GM10266 (cell line): Measurements from ENCODE around the gene KLRF1.

Experiments
- DNase-seq: peaks from one replicate; pipeline ENCODE4 v3.0.0; 2012; ENCODE audit errors: extremely low spot score
- CTCF ChIP-seq: IDR thresholded peaks from 2 replicates; pipeline ENCODE4 v1.5.1; 2012; ENCODE audit warnings: mild to moderate bottlenecking, low read depth; ENCODE audit not compliant: control insufficient read depth, insufficient read depth; ENCODE audit errors: missing control alignments

Gene KLRF1

GRCh38 chr12:9796971-9797370 is 30.3 kb upstream of the KLRF1 start:
- no peak for TF ChIP-seq CTCF
- DNase-seq = no peak

DNA sequence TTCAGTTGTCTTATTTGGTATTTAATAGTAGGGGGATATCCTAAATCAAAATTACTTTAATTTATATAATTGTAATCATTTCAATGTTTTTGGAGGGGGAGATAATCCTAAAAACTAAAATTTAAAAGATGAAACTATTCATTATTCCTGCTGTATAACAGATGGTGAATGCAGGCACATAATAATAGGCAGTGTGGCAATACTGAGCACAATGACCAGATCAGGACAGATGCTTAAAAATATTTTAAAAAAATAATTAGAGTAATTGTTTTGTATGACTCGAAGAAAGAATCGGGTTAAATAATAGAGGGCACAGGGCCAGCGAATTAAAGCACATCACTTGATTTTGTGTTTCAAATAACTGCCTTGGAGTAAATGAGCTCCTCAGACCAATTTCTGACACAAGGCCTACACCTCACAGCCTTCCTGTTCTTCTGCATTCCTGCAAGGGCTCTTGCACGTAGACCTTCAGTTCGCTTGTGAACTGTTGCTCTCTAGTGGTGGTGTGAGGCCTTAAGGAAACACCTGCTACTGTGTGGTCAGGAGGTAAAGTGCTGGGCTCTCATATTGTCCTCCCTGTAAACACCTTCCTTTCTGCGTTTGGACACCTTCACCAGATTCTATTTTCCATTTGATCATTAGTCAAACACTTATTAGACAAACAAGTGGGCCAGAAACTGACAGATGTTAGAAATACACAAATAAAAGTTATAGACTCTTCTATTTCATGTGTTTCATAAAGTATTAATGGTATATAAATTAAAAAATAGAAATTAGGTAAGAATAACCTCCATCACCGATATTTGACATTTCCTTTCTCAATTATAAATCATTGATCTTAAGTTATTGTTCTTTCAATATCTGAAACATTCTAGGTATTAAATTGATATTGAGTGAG is 29.3 kb upstream of the KLRF1 start:
- DNase-seq = peak; percentile 52
- TF ChIP-seq CTCF = peak; percentile 88

GRCh38 chr12:9799961-9800360 is 27.3 kb upstream of the KLRF1 start:
- no peak for DNase-seq
- no peak for TF ChIP-seq CTCF

GRCh38 chr12:9805883-9806282 is 21.4 kb upstream of the KLRF1 start:
- no peak for TF ChIP-seq CTCF
- DNase-seq = no peak

- DNase-seq = no peak
- TF ChIP-seq CTCF = no peak
Observed at GRCh38 chr12:9806714-9807113, 20.6 kb upstream of the KLRF1 start.

- DNase-seq = no peak
- TF ChIP-seq CTCF = no peak
Observed at GRCh38 chr12:9808504-9808903, 18.8 kb upstream of the KLRF1 start.

GRCh38 chr12:9809338-9809737 is 17.9 kb upstream of the KLRF1 start:
- DNase-seq = no peak
- TF ChIP-seq CTCF = no peak
